K562 (cell line): ENCODE data around the gene HAS3. TPM values are rescaled to one million over a fixed set of nuclear protein-coding genes. Genes with fewer than 3 reads are reported as not detected.

Experiments
- ATAC-seq: fragments of 200-7000 bp; cut with Tn5 transposase; 3 replicates; pipeline ENCODE4 v1.9.1; 2020; ENCODE audit warnings: moderate library complexity
- BruUV-seq: library from RNA; stranded (reverse); fragments of 400-500 nt; replicated peaks from 2 replicates; lab custom pipeline; 2021; lab: Mats Ljungman, UMichigan
- CTCF ChIA-PET: fragments of 300-600 bp; formaldehyde crosslinking; extraction: SDS; loops from one replicate; lab custom pipeline; 2021; ENCODE audit warnings: low intra/inter-chr PET ratio; lab: Yijun Ruan, JAX
- POLR2A ChIA-PET: fragments of 300-600, 350-650 bp; sonication (Branson Sonifier 250); formaldehyde crosslinking; extraction: SDS; loops from one replicate; lab custom pipeline; 2021; ENCODE audit warnings: antibody characterized with exemption, inconsistent platforms; lab: Yijun Ruan, JAX
- DNase-seq, 4 experiments: peaks; one replicate each; pipeline versions ENCODE4 v3.0.0 to v3.0.0-alpha.2; 2011 to 2018; ENCODE audit warnings: low spot score in 3 of 4, mixed read lengths in 3 of 4; ENCODE audit errors: extremely low read depth in 1 of 4
- FAIRE-seq: peaks from 2 replicates; lab custom pipeline; 2011; peaks lifted over from hg19 to GRCh38; lab: Jason Lieb, UNC
- H2AFZ ChIP-seq: 2 replicates; pipeline ENCODE4 v1.6.0; 2011; ENCODE audit warnings: low read depth, low read length, control low read depth, inconsistent platforms
- H3K27ac ChIP-seq: fragments of 200-600 bp; 3 replicates; pipeline ENCODE4 v1.8.0; 2011; ENCODE audit warnings: low read depth, mild to moderate bottlenecking, control low read depth, inconsistent platforms, low read length, moderate library complexity, mixed read lengths; ENCODE audit errors: extremely low read depth
- H3K27me3 ChIP-seq, 2 experiments: fragments of 300-600 bp in 1 of 2; 2 replicates in 1 of 2; 3 replicates in 1 of 2; pipeline versions ENCODE4 v1.6.0 to v1.8.0; 2011; ENCODE audit warnings: inconsistent platforms in 2 of 2, low read length in 2 of 2, mild to moderate bottlenecking in 1 of 2, mixed read lengths in 1 of 2, moderate library complexity in 1 of 2; ENCODE audit not compliant: control insufficient read depth in 2 of 2, insufficient read depth in 2 of 2
- H3K36me3 ChIP-seq: fragments of 300-600 bp; 3 replicates; pipeline ENCODE4 v1.8.0; 2011; ENCODE audit warnings: mild to moderate bottlenecking, low read length, inconsistent platforms; ENCODE audit not compliant: control insufficient read depth, insufficient read depth
- H3K4me1 ChIP-seq, 2 experiments: fragments of 200-600 bp in 1 of 2; replicated peaks in 1 of 2; 2 replicates in 1 of 2; 3 replicates in 1 of 2; pipeline versions ENCODE4 v1.5.1 to v1.8.0; 2011; ENCODE audit warnings: inconsistent platforms in 2 of 2, low read length in 2 of 2, mild to moderate bottlenecking in 1 of 2, mixed read lengths in 1 of 2, moderate library complexity in 1 of 2; ENCODE audit not compliant: control insufficient read depth in 2 of 2, insufficient read depth in 2 of 2
- H3K4me2 ChIP-seq: 2 replicates; pipeline ENCODE4 v1.6.1; 2011; ENCODE audit warnings: low read length, control low read depth, inconsistent platforms, mixed read lengths; ENCODE audit not compliant: insufficient read depth
- H3K4me3 ChIP-seq: fragments of 200-600 bp; sonication (generic), shearing (Covaris generic); 2 replicates; pipeline ENCODE4 v1.5.1; 2016; ENCODE audit warnings: control low read depth, inconsistent platforms
- H3K79me2 ChIP-seq: fragments of 200-600 bp; 3 replicates; pipeline ENCODE4 v1.8.0; 2011; ENCODE audit warnings: low read length, inconsistent platforms; ENCODE audit not compliant: control insufficient read depth, insufficient read depth
- H3K9ac ChIP-seq, 2 experiments: 2 replicates each; pipeline versions ENCODE4 v1.6.0 to v1.6.1; 2011; ENCODE audit warnings: low read depth in 2 of 2, low read length in 2 of 2, control low read depth in 1 of 2, inconsistent platforms in 1 of 2, mild to moderate bottlenecking in 1 of 2, mixed read lengths in 1 of 2; ENCODE audit not compliant: insufficient read depth in 1 of 2
- H3K9me1 ChIP-seq: one replicate; pipeline ENCODE4 v1.6.0; 2011; ENCODE audit warnings: inconsistent platforms, mild to moderate bottlenecking, low read length, moderate library complexity; ENCODE audit not compliant: control insufficient read depth, insufficient read depth
- H3K9me3 ChIP-seq: replicated peaks from 2 replicates; pipeline ENCODE4 v1.5.1; 2011; ENCODE audit warnings: low read depth, low read length, inconsistent platforms; ENCODE audit not compliant: control insufficient read depth, insufficient read depth
- H4K20me1 ChIP-seq: replicated peaks from 2 replicates; pipeline ENCODE4 v1.6.1; 2011; ENCODE audit warnings: low read length, inconsistent platforms, mixed read lengths; ENCODE audit not compliant: control insufficient read depth, insufficient read depth
- ATF4 ChIP-seq: fragments of 450-650 bp; formaldehyde crosslinking; IDR thresholded peaks from 2 replicates; pipeline ENCODE4 v1.4.0; 2022; ENCODE audit warnings: mild to moderate bottlenecking, moderate library complexity
- BRD4 ChIP-seq: fragments of 200-600 bp; sonication (generic); IDR thresholded peaks from 2 replicates; pipeline ENCODE4 v1.6.1; 2017; ENCODE audit warnings: inconsistent platforms
- CBFA2T2 ChIP-seq: fragments of 450-650 bp; conservative IDR thresholded peaks from 2 replicates; pipeline ENCODE4 v1.6.1; 2017; ENCODE audit warnings: mild to moderate bottlenecking
- CBX1 ChIP-seq: sonication (generic); IDR thresholded peaks from 2 replicates; pipeline ENCODE4 v1.6.1; 2016; ENCODE audit warnings: antibody characterized with exemption, low read depth, mild to moderate bottlenecking
- FOXA3 ChIP-seq, 2 experiments: fragments of 450-650 bp in 1 of 2; sonication (generic) in 1 of 2; formaldehyde crosslinking; IDR thresholded peaks in 1 of 2; conservative IDR thresholded peaks in 1 of 2; 2 replicates each; pipeline versions ENCODE4 v1.4.0 to v1.8.0; 2020 to 2022; ENCODE audit warnings: mild to moderate bottlenecking in 2 of 2, missing genetic modification reagents in 1 of 2
- MAFF ChIP-seq: IDR thresholded peaks from 2 replicates; pipeline ENCODE4 v1.6.1; 2012; ENCODE audit warnings: low read length, improper control_type of control experiment
- NFXL1 ChIP-seq: fragments of 450-650 bp; formaldehyde crosslinking; IDR thresholded peaks from 2 replicates; pipeline ENCODE4 v1.4.0; 2021; ENCODE audit warnings: mild to moderate bottlenecking
- NONO ChIP-seq, 2 experiments: fragments of 200-400 bp in 1 of 2; fragments of 450-650 bp in 1 of 2; formaldehyde crosslinking in 1 of 2; IDR thresholded peaks; 2 replicates each; pipeline ENCODE4 v1.6.1; 2017; ENCODE audit warnings: low read depth in 2 of 2, mild to moderate bottlenecking in 2 of 2, moderate library complexity in 2 of 2, low read length in 1 of 2
- PTBP1 ChIP-seq: fragments of 200-400 bp; formaldehyde crosslinking; IDR thresholded peaks from 2 replicates; pipeline ENCODE4 v1.6.1; 2017; ENCODE audit warnings: low read depth, low read length
- RFX5 ChIP-seq: IDR thresholded peaks from 2 replicates; pipeline ENCODE4 v1.6.1; 2011; ENCODE audit warnings: low read depth, mild to moderate bottlenecking, improper control_type of control experiment, low read length
- RUNX1 ChIP-seq: sonication (generic); IDR thresholded peaks from 2 replicates; pipeline ENCODE4 v1.6.1; 2016; ENCODE audit warnings: antibody characterized with exemption, low read depth
- SNIP1 ChIP-seq: fragments of 450-650 bp; IDR thresholded peaks from 2 replicates; pipeline ENCODE4 v1.7.1; 2017; ENCODE audit warnings: low read depth, mild to moderate bottlenecking
- TSC22D4 ChIP-seq: fragments of 450-650 bp; IDR thresholded peaks from 2 replicates; pipeline ENCODE4 v1.6.1; 2016; ENCODE audit warnings: missing genetic modification characterization, missing biosample characterization, control low read depth
- ZEB2 ChIP-seq: fragments of 450-650 bp; IDR thresholded peaks from 2 replicates; pipeline ENCODE4 v1.6.1; 2016
- ZNF23 ChIP-seq: fragments of 250-450 bp; sonication (Bioruptor Pico); IDR thresholded peaks from 2 replicates; pipeline ENCODE4 v1.4.0; 2020; ENCODE audit warnings: mild to moderate bottlenecking
- ZNF76 ChIP-seq: fragments of 250-450 bp; sonication (Bioruptor Pico); IDR thresholded peaks from 2 replicates; pipeline ENCODE4 v1.4.0; 2020; ENCODE audit warnings: mild to moderate bottlenecking, moderate library complexity, borderline replicate concordance
- WGBS: fragments of 100-300 bp; shearing (Covaris generic); methylation state at CpG from one replicate; pipeline ENCODE4 v1.1.6; 2016; ENCODE audit warnings: low coverage, mixed read lengths; ENCODE audit not compliant: insufficient coverage; ENCODE audit errors: missing lambda C conversion rate; 5-methylcytosine and 5-hydroxymethylcytosine counted together
- in situ Hi-C: fragments of 300-500 bp; cut with MboI; formaldehyde crosslinking; loops from 4 replicates; pipeline ENCODE4 v1.15.0; 2018; ENCODE audit warnings: inconsistent platforms, mixed read lengths
- intact Hi-C: fragments of 100-400 bp; cut with micrococcal nuclease; formaldehyde crosslinking; loops from 2 replicates; pipeline ENCODE4 v1.14.2; 2022
- polyA plus RNA-seq, 8 experiments: library from polyadenylated mRNA; depleted of rRNA in 4 of 8; stranded (reverse) in 5 of 8; unstranded in 3 of 8; fragments of >200 nt; fragmentation: Nextera tagmentation in 2 of 8; fragmentation: Illumina TruSeq in 1 of 8; extraction: Ambion mirVana in 2 of 8; extraction: Trizol in 1 of 8; gene quantifications; 2 replicates each; pipeline versions ENCODE4 v1.2.1 to v1.2.3, GENCODE V29; 2011 to 2014; ENCODE audit warnings: inconsistent platforms in 1 of 8, missing spikeins in 1 of 8
- total RNA-seq, 7 experiments: library from RNA; depleted of rRNA in 6 of 7; stranded (reverse); fragments of >200 nt in 6 of 7; fragmentation: Illumina TruSeq in 2 of 7; extraction: Trizol in 2 of 7; gene quantifications; 2 replicates each; pipeline versions ENCODE4 v1.2.1 to v1.2.3, GENCODE V29; 2011 to 2021; ENCODE audit warnings: low replicate concordance in 1 of 7
- TF ChIP-seq, protein P1 (sequence below): fragments of 450-650 bp; IDR thresholded peaks from 2 replicates; pipeline ENCODE4 v1.6.1; 2016

HAS3 gene
- total and polyA plus RNA-seq, 9 of the 15 experiments (the other 6 are each of a cell fraction or from before 2014, with no cell fraction given) = 0.04 to 0.33 (median 0.13) TPM; not detected in 1

DNA sequence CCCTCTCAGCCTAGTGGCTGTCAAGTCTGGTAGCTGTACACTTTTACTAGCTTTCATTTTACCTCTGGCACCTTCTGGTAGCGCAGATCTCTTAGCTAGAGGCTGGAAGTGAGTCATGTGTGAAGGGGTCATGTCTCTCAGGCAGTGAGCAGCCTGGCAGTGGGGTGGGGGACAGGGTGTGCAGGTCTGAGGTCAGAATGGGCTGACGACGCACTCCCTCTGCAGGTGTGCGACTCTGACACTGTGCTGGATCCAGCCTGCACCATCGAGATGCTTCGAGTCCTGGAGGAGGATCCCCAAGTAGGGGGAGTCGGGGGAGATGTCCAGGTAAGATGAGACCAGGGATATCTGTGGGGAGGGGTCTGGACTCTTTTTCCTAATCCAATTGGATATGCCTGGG is 7.8 kb downstream of the HAS3 start:
- POLR2A ChIA-PET = interaction anchor here (0.6 kb wide), 3 partner anchors 131 to 1709 kb away, joined by 3 to 4 read pairs (median 3); no protein-coding TSS in a partner anchor
- Histone ChIP-seq H3K36me3 (peaks cover 30% of the 10 kb centered on the region; the same call in 2 of the 3 replicates), H3K4me3 (no peak overlapping the region), H2AFZ (no peak overlapping the region), H3K27ac (no peak overlapping the region), H3K9ac (peak overlapping the region in 1 of 2 experiments; percentile 34; a peak in 1 of 4 replicates), H3K4me2 (no peak overlapping the region), H3K4me1 (peaks cover 7 to 20% of the 10 kb centered on the region in 2 experiments; a peak in 4 of 5 replicates), H3K9me3 (no peaks in the 10 kb centered on the region), H3K79me2 (no peaks in the 10 kb centered on the region), H3K9me1 (peaks cover 10% of the 10 kb centered on the region), H3K27me3 (no peaks in the 10 kb centered on the region), H4K20me1 (0 out of 2 replicates have a peak, but pooled peaks cover 10% of the 10 kb centered on the region)
- no peak for FAIRE-seq
- CTCF ChIA-PET = interaction anchor here (0.7 kb wide), 1 partner anchor 211 kb away, joined by 3 read pairs; no protein-coding TSS in a partner anchor
- DNase-seq = no peak
- no peak; the same call in 2 of the 3 replicates for ATAC-seq
- in situ Hi-C loops = loop anchor here (10.0 kb wide), 2 partner anchors 408 to 588 kb away; no protein-coding TSS in a partner anchor
- 91% methylated on average over 7 of the region's 7 CpGs for WGBS
- TF ChIP-seq ZNF23 (CRISPR knock-in tag) = no peak
- TF ChIP-seq ATF4 = no peak
- no peak for TF ChIP-seq PTBP1
- no peak for TF ChIP-seq SNIP1
- TF ChIP-seq RFX5 = no peak
- no peak for TF ChIP-seq MAFF
- TF ChIP-seq ZNF76 (CRISPR knock-in tag) = no peak
- TF ChIP-seq, protein P1, sequence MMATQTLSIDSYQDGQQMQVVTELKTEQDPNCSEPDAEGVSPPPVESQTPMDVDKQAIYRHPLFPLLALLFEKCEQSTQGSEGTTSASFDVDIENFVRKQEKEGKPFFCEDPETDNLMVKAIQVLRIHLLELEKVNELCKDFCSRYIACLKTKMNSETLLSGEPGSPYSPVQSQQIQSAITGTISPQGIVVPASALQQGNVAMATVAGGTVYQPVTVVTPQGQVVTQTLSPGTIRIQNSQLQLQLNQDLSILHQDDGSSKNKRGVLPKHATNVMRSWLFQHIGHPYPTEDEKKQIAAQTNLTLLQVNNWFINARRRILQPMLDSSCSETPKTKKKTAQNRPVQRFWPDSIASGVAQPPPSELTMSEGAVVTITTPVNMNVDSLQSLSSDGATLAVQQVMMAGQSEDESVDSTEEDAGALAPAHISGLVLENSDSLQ = no peak
- no peak for TF ChIP-seq NONO (IDR thresholded peaks at IDR 0.05; ENCODE audit: low read depth in 2 of 2, low read length in 1 of 2)
- no peak for TF ChIP-seq RUNX1
- no peak for TF ChIP-seq BRD4
- no peak for TF ChIP-seq ZEB2
- no peak for TF ChIP-seq FOXA3 (CRISPR knock-in tag; conservative IDR thresholded peaks at IDR 0.05 in 1 of 2, IDR thresholded peaks at IDR 0.05 in 1 of 2)
- TF ChIP-seq TSC22D4 (tag) = no peak
- no peak for TF ChIP-seq CBX1
- no peak for TF ChIP-seq NFXL1 (CRISPR knock-in tag)
- TF ChIP-seq CBFA2T2 = no peak
- TF ChIP-seq, all 486 proteins: peak for 0
- intact Hi-C loops = loop anchor here (10.0 kb wide), 1 partner anchor 588 kb away; no protein-coding TSS in a partner anchor
- no TSS peak for BruUV-seq
